ENCODE results near the gene MCF2L2.

MCF2L2 gene

DNA sequence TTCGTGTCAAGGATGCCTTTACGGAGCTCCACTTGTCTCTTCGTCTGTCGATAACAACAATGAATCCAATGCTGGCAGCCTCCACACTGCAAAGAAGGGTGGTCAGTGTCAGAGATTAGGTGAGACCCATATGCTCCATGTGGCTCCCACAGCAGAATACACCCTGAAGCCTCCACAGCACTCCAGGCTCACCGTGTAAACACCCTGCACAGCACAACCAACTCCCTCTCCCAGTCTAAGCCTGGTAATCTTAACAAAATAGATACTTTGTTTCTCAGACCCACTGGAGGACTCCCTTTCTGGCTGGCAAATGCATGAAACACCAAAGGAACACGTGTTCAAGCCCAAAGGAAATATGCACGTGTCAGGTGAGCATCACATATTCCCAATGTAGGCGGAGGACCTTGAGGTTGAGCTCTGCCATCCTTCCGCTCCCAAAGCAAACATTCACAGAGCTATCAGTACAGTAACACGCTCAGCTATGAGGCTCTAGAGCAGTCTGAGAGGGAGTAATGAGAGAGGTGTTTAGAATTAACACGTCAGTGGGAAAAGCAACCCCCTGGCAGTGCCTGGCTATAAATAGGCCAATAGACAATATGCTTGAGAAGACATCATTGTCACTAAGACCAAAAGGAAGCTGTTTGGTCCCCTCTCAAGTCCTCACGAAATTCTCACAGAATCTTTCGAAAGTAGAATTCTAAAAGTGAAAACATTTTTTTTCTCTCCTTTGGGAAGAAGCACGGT lies 86.7 kb downstream of the MCF2L2 start:
- H3K27ac ChIP-seq, result no peak overlapping the region
- H3K36me3 ChIP-seq (ENCODE audit: insufficient read depth, low read length), result no peaks in the 10 kb centered on the region
- no peak overlapping the region for H3K4me3 ChIP-seq
- no peak for DNase-seq (ENCODE audit: low read depth, low spot score)
- H3K9ac ChIP-seq (ENCODE audit: insufficient read length), result no peak overlapping the region
- TF ChIP-seq FOXP2 (optimal IDR thresholded peaks at IDR 0.05; ENCODE audit: control extremely low read depth, extremely low read length, insufficient read depth) (no peak), POLR2AphosphoS5 (IDR thresholded peaks at IDR 0.05; ENCODE audit: borderline replicate concordance, low read depth, low read length) (no peak), EZH2 (IDR thresholded peaks at IDR 0.05) (no peak)
- no peaks in the 10 kb centered on the region for H3K9me3 ChIP-seq (ENCODE audit: low read depth, low read length)

DNA sequence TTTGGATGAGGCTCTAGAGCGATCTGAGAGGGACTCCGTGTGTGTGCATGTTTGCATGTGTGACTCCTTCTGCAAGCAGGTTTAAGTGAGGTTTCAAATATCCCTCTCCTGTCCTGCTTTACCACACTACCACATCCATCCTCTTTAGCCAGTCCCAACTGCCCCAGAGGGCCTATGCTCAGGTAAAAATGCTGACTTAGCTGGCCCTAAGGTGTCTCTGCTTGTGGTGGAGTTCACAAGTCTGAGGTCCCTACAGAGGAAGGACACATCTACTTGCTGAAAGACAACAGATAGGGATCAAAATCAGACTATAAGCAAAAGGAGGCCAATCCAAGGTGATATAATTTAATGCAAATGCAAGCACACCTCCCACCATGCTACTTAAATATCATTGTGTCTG lies 88.2 kb downstream of the MCF2L2 start:
- DNase-seq (ENCODE audit: low read depth, low spot score), result no peak
- H3K36me3 ChIP-seq (ENCODE audit: insufficient read depth, low read length), result no peaks in the 10 kb centered on the region
- H3K9ac ChIP-seq (ENCODE audit: insufficient read length), result no peak overlapping the region
- H3K4me3 ChIP-seq, result no peak overlapping the region
- H3K9me3 ChIP-seq (ENCODE audit: low read depth, low read length), result no peaks in the 10 kb centered on the region
- no peak overlapping the region for H3K27ac ChIP-seq
- no peak for TF ChIP-seq FOXP2 (optimal IDR thresholded peaks at IDR 0.05; ENCODE audit: control extremely low read depth, extremely low read length, insufficient read depth)
- no peak for TF ChIP-seq EZH2 (IDR thresholded peaks at IDR 0.05)
- no peak for TF ChIP-seq POLR2AphosphoS5 (IDR thresholded peaks at IDR 0.05; ENCODE audit: borderline replicate concordance, low read depth, low read length)

- no peak overlapping the region for H3K4me3 ChIP-seq
- no peak overlapping the region for H3K27ac ChIP-seq
- DNase-seq (ENCODE audit: low read depth, low spot score), result no peak
- H3K9me3 ChIP-seq (ENCODE audit: low read depth, low read length), result no peaks in the 10 kb centered on the region
- H3K9ac ChIP-seq (ENCODE audit: insufficient read length), result no peak overlapping the region
- no peak for TF ChIP-seq FOXP2 (optimal IDR thresholded peaks at IDR 0.05; ENCODE audit: control extremely low read depth, extremely low read length, insufficient read depth)
- TF ChIP-seq POLR2AphosphoS5 (IDR thresholded peaks at IDR 0.05; ENCODE audit: borderline replicate concordance, low read depth, low read length), result no peak
- no peak for TF ChIP-seq EZH2 (IDR thresholded peaks at IDR 0.05)
- no peaks in the 10 kb centered on the region for H3K36me3 ChIP-seq (ENCODE audit: insufficient read depth, low read length)
Observed at GRCh38 chr3:183339461-183340086, 88.8 kb downstream of the MCF2L2 start.

- Histone ChIP-seq H3K9me3 (ENCODE audit: low read depth, low read length) (no peaks in the 10 kb centered on the region), H3K27ac (no peak overlapping the region), H3K4me3 (no peak overlapping the region), H3K36me3 (ENCODE audit: insufficient read depth, low read length) (no peaks in the 10 kb centered on the region), H3K9ac (ENCODE audit: insufficient read length) (no peak overlapping the region)
- TF ChIP-seq EZH2 (IDR thresholded peaks at IDR 0.05), result no peak
- TF ChIP-seq POLR2AphosphoS5 (IDR thresholded peaks at IDR 0.05; ENCODE audit: borderline replicate concordance, low read depth, low read length), result no peak
- no peak for TF ChIP-seq FOXP2 (optimal IDR thresholded peaks at IDR 0.05; ENCODE audit: control extremely low read depth, extremely low read length, insufficient read depth)
- no peak for DNase-seq (ENCODE audit: low read depth, low spot score)
Observed at GRCh38 chr3:183338520-183338919, 89.9 kb downstream of the MCF2L2 start.

DNA sequence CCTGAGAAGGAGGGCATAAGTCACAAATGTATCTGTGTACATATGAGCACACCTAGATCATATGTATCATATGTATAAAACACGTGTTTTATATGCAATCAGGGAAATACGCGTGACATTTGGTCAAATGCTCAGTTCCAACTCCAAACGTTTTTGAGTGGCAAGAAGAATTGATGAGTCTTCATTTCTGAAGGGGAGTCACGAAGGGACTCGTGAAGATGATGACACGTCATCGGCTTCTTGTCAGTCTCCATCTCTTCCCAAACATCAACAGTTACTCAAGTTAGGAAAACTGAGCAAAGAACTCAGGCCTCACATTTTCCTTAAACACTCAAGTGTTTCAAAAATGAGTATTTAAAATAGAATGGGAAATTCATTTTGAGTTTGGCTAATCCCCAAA lies 95.9 kb downstream of the MCF2L2 start:
- Histone ChIP-seq H3K4me3 (no peak overlapping the region), H3K27ac (no peak overlapping the region), H3K36me3 (ENCODE audit: insufficient read depth, low read length) (no peaks in the 10 kb centered on the region), H3K9me3 (ENCODE audit: low read depth, low read length) (no peaks in the 10 kb centered on the region), H3K9ac (ENCODE audit: insufficient read length) (no peak overlapping the region)
- no peak for DNase-seq (ENCODE audit: low read depth, low spot score)
- no peak for TF ChIP-seq POLR2AphosphoS5 (IDR thresholded peaks at IDR 0.05; ENCODE audit: borderline replicate concordance, low read depth, low read length)

GRCh38 chr3:183331498-183331897 lies 96.9 kb downstream of the MCF2L2 start:
- no peak overlapping the region for H3K4me3 ChIP-seq
- TF ChIP-seq EZH2 (IDR thresholded peaks at IDR 0.05) (no peak), POLR2AphosphoS5 (IDR thresholded peaks at IDR 0.05; ENCODE audit: borderline replicate concordance, low read depth, low read length) (no peak), FOXP2 (optimal IDR thresholded peaks at IDR 0.05; ENCODE audit: control extremely low read depth, extremely low read length, insufficient read depth) (no peak)
- H3K36me3 ChIP-seq (ENCODE audit: insufficient read depth, low read length), result no peaks in the 10 kb centered on the region
- no peaks in the 10 kb centered on the region for H3K9me3 ChIP-seq (ENCODE audit: low read depth, low read length)
- no peak overlapping the region for H3K27ac ChIP-seq
- no peak for DNase-seq (ENCODE audit: low read depth, low spot score)
- H3K9ac ChIP-seq (ENCODE audit: insufficient read length), result no peak overlapping the region

GRCh38 chr3:183330881-183331280 lies 97.5 kb downstream of the MCF2L2 start:
- DNase-seq (ENCODE audit: low read depth, low spot score), result no peak
- TF ChIP-seq POLR2AphosphoS5 (IDR thresholded peaks at IDR 0.05; ENCODE audit: borderline replicate concordance, low read depth, low read length) (no peak), FOXP2 (optimal IDR thresholded peaks at IDR 0.05; ENCODE audit: control extremely low read depth, extremely low read length, insufficient read depth) (no peak), EZH2 (IDR thresholded peaks at IDR 0.05) (no peak)

DNA sequence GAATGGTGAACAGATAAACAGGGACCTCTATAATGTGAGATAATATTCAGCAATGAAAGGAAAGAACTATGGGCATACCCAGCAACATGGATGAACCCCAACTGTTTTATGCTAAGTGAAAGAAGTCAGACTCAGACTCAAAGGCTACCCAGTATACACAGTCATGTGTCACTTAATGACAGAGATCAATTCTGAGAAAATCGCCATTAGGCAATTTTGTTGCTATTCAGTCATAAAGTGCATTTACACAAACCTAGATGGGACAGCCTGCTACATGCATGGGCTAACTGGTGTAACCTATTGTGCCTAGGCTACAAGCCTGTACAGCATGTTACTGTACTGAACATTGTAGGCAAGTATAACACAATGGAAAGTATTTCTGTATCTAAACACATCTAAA lies 98.9 kb downstream of the MCF2L2 start:
- no peak overlapping the region for H3K27ac ChIP-seq
- DNase-seq (ENCODE audit: low read depth, low spot score), result no peak
- TF ChIP-seq POLR2AphosphoS5 (IDR thresholded peaks at IDR 0.05; ENCODE audit: borderline replicate concordance, low read depth, low read length) (no peak), EZH2 (IDR thresholded peaks at IDR 0.05) (no peak), FOXP2 (optimal IDR thresholded peaks at IDR 0.05; ENCODE audit: control extremely low read depth, extremely low read length, insufficient read depth) (no peak)
- no peaks in the 10 kb centered on the region for H3K36me3 ChIP-seq (ENCODE audit: insufficient read depth, low read length)
- no peak overlapping the region for H3K4me3 ChIP-seq
- no peaks in the 10 kb centered on the region for H3K9me3 ChIP-seq (ENCODE audit: low read depth, low read length)
- H3K9ac ChIP-seq (ENCODE audit: insufficient read length), result no peak overlapping the region

More at GRCh38 chr3:183330881-183331280, 97.5 kb downstream of the MCF2L2 start:
- no peaks in the 10 kb centered on the region for H3K9me3 ChIP-seq (ENCODE audit: low read depth, low read length)
- no peaks in the 10 kb centered on the region for H3K36me3 ChIP-seq (ENCODE audit: insufficient read depth, low read length)
- H3K27ac ChIP-seq, result no peak overlapping the region
- H3K4me3 ChIP-seq, result no peak overlapping the region
- no peak overlapping the region for H3K9ac ChIP-seq (ENCODE audit: insufficient read length)

Data from SK-N-MC (cell line).